GM23338 (cell line): Measurements from ENCODE around the gene LRRC8B. TPM values are rescaled to one million over a fixed set of nuclear protein-coding genes. Genes with fewer than 3 reads are reported as not detected.

Experiments used
- ATAC-seq: fragments of 200-7000 bp; cut with Tn5 transposase; 3 replicates; pipeline ENCODE4 v1.9.1; 2020
- DNase-seq: peaks from one replicate; pipeline ENCODE4 v3.0.0-alpha.2; 2015; ENCODE audit warnings: low spot score
- H2AFZ ChIP-seq: fragments of 200-600 bp; sonication (generic); 2 replicates; pipeline ENCODE4 v1.8.0; 2016; ENCODE audit warnings: antibody characterized with exemption, mild to moderate bottlenecking, moderate library complexity
- H3F3A ChIP-seq: fragments of 200-600 bp; sonication (generic); replicated peaks from 2 replicates; pipeline ENCODE4 v1.8.0; 2017; ENCODE audit warnings: antibody characterized with exemption, mixed run types, low read depth
- H3K27ac ChIP-seq: fragments of 200-600 bp; sonication (generic); 2 replicates; pipeline ENCODE4 v1.6.1; 2016; ENCODE audit warnings: low read depth
- H3K27me3 ChIP-seq: fragments of 200-600 bp; sonication (generic); 2 replicates; pipeline ENCODE4 v1.8.0; 2016; ENCODE audit warnings: mild to moderate bottlenecking, mixed run types, moderate library complexity; ENCODE audit not compliant: insufficient read depth
- H3K36me3 ChIP-seq: fragments of 200-600 bp; sonication (generic); 2 replicates; pipeline ENCODE4 v1.8.0; 2016; ENCODE audit warnings: mild to moderate bottlenecking; ENCODE audit not compliant: insufficient read depth
- H3K4me1 ChIP-seq: fragments of 200-600 bp; sonication (generic); 2 replicates; pipeline ENCODE4 v1.8.0; 2016; ENCODE audit warnings: mild to moderate bottlenecking, moderate library complexity; ENCODE audit not compliant: insufficient read depth
- H3K4me2 ChIP-seq: fragments of 200-600 bp; sonication (generic); 2 replicates; pipeline ENCODE4 v1.7.1; 2017; ENCODE audit warnings: mixed run types
- H3K4me3 ChIP-seq: fragments of 200-600 bp; sonication (generic); 2 replicates; pipeline ENCODE4 v1.6.1; 2016; ENCODE audit warnings: mixed run types
- H3K79me2 ChIP-seq: fragments of 200-600 bp; sonication (generic); replicated peaks from 2 replicates; pipeline ENCODE4 v1.8.0; 2017; ENCODE audit warnings: mild to moderate bottlenecking; ENCODE audit not compliant: insufficient read depth
- H3K9me2 ChIP-seq: fragments of 200-600 bp; sonication (generic); 2 replicates; pipeline ENCODE4 v1.8.0; 2017; ENCODE audit not compliant: insufficient read depth
- H4K20me1 ChIP-seq: fragments of 200-600 bp; sonication (generic); replicated peaks from 2 replicates; pipeline ENCODE4 v1.8.0; 2017; ENCODE audit warnings: mild to moderate bottlenecking; ENCODE audit not compliant: insufficient read depth
- H3K27ac Mint-ChIP-seq: 2 replicates; pipeline ENCODE4 v1.8.0; 2020; ENCODE audit warnings: inconsistent platforms, mild to moderate bottlenecking, moderate library complexity, mixed read lengths
- H3K27me3 Mint-ChIP-seq: 3 replicates; pipeline ENCODE4 v1.8.0; 2022; ENCODE audit warnings: low read depth, mild to moderate bottlenecking, moderate library complexity, mixed read lengths, inconsistent platforms; ENCODE audit not compliant: insufficient read depth, poor library complexity
- H3K36me3 Mint-ChIP-seq: 3 replicates; pipeline ENCODE4 v1.8.0; 2021; ENCODE audit warnings: low read depth, mild to moderate bottlenecking, inconsistent platforms, moderate library complexity, mixed read lengths
- H3K4me1 Mint-ChIP-seq: 3 replicates; pipeline ENCODE4 v1.8.0; 2020; ENCODE audit warnings: mild to moderate bottlenecking, inconsistent platforms, mixed read lengths
- H3K4me3 Mint-ChIP-seq: 3 replicates; pipeline ENCODE4 v1.8.0; 2021; ENCODE audit warnings: moderate library complexity, mild to moderate bottlenecking, inconsistent platforms, mixed read lengths
- H3K9me3 Mint-ChIP-seq: 3 replicates; pipeline ENCODE4 v1.8.0; 2020; ENCODE audit warnings: moderate library complexity, mild to moderate bottlenecking, inconsistent platforms, mixed read lengths
- CREB1 ChIP-seq: fragments of 250-450 bp; sonication (Bioruptor Pico); IDR thresholded peaks from 2 replicates; pipeline ENCODE4 v1.5.0; 2020; ENCODE audit warnings: low read depth, mild to moderate bottlenecking, moderate library complexity
- EZH2 ChIP-seq: fragments of 200-600 bp; sonication (generic); IDR thresholded peaks from one replicate; pipeline ENCODE4 v1.8.0; 2017; ENCODE audit warnings: antibody characterized with exemption, mild to moderate bottlenecking, low read depth; ENCODE audit not compliant: unreplicated experiment
- EZH2phosphoT487 ChIP-seq: fragments of 200-600 bp; sonication (generic); IDR thresholded peaks from one replicate; pipeline ENCODE4 v1.8.1; 2018; ENCODE audit warnings: antibody characterized with exemption; ENCODE audit not compliant: unreplicated experiment
- JUNB ChIP-seq: IDR thresholded peaks from one replicate; pipeline ENCODE4 v1.6.1; 2016; ENCODE audit warnings: antibody characterized with exemption; ENCODE audit not compliant: unreplicated experiment
- ZNF331 ChIP-seq: fragments of 250-450 bp; sonication (Bioruptor Pico); IDR thresholded peaks from 2 replicates; pipeline ENCODE4 v1.5.0; 2020; ENCODE audit warnings: low read depth, mild to moderate bottlenecking, moderate library complexity
- polyA plus RNA-seq: library from polyadenylated mRNA; unstranded; fragments of >200 nt; fragmentation: Nextera tagmentation; extraction: Ambion mirVana; gene quantifications from 2 replicates; pipeline ENCODE4 v1.2.1, GENCODE V29; 2016
- total RNA-seq: library from RNA; depleted of rRNA; stranded (reverse); fragments of >200 nt; shearing (Covaris generic); gene quantifications from 2 replicates; pipeline ENCODE4 v1.2.3, GENCODE V29; 2014
- TF ChIP-seq, protein P1 (sequence below): IDR thresholded peaks from 2 replicates; pipeline ENCODE4 v1.6.1; 2016; ENCODE audit warnings: antibody characterized with exemption
- TF ChIP-seq, protein P2 (sequence below), 2 experiments: fragments of 200-600 bp in 1 of 2; sonication (generic) in 1 of 2; conservative IDR thresholded peaks; 2 replicates each; pipeline versions ENCODE4 v1.5.1 to v1.6.1; 2016 to 2017; ENCODE audit warnings: antibody characterized with exemption in 2 of 2, low read depth in 2 of 2, mild to moderate bottlenecking in 2 of 2, moderate library complexity in 1 of 2
- TF ChIP-seq, protein P3 (sequence below): fragments of 250-450 bp; sonication (Bioruptor Pico); IDR thresholded peaks from 2 replicates; pipeline ENCODE4 v1.5.0; 2020; ENCODE audit warnings: mild to moderate bottlenecking, moderate library complexity
- TF ChIP-seq, protein P4 (sequence below): IDR thresholded peaks from one replicate; pipeline ENCODE4 v1.6.1; 2018; ENCODE audit warnings: antibody characterized with exemption; ENCODE audit not compliant: unreplicated experiment

The LRRC8B gene
- total and polyA plus RNA-seq, 2 experiments from 2014 or later = 9.0 to 26.5 TPM

DNA sequence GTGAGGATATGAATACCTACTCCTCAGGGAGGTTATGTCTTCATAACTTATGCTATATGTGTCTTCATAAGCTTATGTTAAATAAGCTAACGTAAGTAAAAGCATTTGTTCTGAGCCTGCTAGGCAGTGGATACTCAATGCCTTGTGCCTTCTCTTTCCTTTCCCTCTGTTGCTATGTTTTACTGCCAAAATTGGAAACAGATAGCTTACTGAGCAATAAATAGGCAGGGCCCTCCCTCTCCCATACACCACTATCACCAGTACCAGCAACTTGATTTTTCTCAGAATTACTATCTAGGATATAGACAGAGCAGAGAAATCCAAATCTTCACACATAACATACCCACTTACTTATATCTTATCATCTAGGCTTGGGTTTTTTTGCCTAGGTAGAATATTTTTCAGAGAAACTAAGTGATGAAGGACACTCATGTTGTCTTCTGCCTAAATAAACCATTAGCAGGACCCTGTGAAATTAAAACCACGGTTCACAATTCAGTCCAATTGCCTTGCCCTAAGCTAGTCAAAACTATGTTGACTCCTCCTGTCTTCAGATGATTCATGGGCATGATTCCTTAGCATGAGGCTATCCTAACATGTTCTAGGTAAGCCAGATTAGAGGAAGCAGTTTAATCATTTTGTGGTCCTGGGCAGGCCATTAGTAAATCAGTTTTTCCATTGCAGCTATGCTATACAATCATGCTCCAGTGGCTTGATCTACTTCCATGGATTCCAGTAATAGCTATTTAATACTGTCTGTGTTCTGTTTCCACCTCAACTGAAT lies 92.4 kb downstream of the LRRC8B start:
- Histone ChIP-seq H3K9me2 (0 out of 2 replicates have a peak, but pooled peaks cover 3% of the 10 kb centered on the region), H2AFZ (no peak overlapping the region)
- no peak for ATAC-seq

More for the DNA sequence above, 92.4 kb downstream of the LRRC8B start:
- Mint-ChIP-seq H3K9me3 (peaks cover 11% of the 10 kb centered on the region), H3K27ac (no peak overlapping the region), H3K36me3 (peaks cover 15% of the 10 kb centered on the region; the same call in 2 of the 3 replicates), H3K4me3 (no peak overlapping the region), H3K4me1 (peaks cover 4% of the 10 kb centered on the region; the same call in 2 of the 3 replicates), H3K27me3 (no peaks in the 10 kb centered on the region)
- H3K4me3 ChIP-seq = no peak overlapping the region
- H3F3A ChIP-seq = no peaks in the 10 kb centered on the region
- DNase-seq = no peak
- no peaks in the 10 kb centered on the region for H3K36me3 ChIP-seq
- H3K4me2 ChIP-seq = no peak overlapping the region
- peaks cover 5% of the 10 kb centered on the region; the same call in 1 of the 2 replicates for H3K4me1 ChIP-seq
- H3K27me3 ChIP-seq = no peaks in the 10 kb centered on the region
- H3K79me2 ChIP-seq = no peaks in the 10 kb centered on the region
- TF ChIP-seq, protein P1, sequence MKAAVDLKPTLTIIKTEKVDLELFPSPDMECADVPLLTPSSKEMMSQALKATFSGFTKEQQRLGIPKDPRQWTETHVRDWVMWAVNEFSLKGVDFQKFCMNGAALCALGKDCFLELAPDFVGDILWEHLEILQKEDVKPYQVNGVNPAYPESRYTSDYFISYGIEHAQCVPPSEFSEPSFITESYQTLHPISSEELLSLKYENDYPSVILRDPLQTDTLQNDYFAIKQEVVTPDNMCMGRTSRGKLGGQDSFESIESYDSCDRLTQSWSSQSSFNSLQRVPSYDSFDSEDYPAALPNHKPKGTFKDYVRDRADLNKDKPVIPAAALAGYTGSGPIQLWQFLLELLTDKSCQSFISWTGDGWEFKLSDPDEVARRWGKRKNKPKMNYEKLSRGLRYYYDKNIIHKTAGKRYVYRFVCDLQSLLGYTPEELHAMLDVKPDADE = no peak
- TF ChIP-seq EZH2 = no peak
- TF ChIP-seq ZNF331 (CRISPR knock-in tag) = no peak
- TF ChIP-seq, protein P2, sequence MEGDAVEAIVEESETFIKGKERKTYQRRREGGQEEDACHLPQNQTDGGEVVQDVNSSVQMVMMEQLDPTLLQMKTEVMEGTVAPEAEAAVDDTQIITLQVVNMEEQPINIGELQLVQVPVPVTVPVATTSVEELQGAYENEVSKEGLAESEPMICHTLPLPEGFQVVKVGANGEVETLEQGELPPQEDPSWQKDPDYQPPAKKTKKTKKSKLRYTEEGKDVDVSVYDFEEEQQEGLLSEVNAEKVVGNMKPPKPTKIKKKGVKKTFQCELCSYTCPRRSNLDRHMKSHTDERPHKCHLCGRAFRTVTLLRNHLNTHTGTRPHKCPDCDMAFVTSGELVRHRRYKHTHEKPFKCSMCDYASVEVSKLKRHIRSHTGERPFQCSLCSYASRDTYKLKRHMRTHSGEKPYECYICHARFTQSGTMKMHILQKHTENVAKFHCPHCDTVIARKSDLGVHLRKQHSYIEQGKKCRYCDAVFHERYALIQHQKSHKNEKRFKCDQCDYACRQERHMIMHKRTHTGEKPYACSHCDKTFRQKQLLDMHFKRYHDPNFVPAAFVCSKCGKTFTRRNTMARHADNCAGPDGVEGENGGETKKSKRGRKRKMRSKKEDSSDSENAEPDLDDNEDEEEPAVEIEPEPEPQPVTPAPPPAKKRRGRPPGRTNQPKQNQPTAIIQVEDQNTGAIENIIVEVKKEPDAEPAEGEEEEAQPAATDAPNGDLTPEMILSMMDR (conservative IDR thresholded peaks at IDR 0.05; ENCODE audit: low read depth in 2 of 2) = no peak
- TF ChIP-seq, protein P3, sequence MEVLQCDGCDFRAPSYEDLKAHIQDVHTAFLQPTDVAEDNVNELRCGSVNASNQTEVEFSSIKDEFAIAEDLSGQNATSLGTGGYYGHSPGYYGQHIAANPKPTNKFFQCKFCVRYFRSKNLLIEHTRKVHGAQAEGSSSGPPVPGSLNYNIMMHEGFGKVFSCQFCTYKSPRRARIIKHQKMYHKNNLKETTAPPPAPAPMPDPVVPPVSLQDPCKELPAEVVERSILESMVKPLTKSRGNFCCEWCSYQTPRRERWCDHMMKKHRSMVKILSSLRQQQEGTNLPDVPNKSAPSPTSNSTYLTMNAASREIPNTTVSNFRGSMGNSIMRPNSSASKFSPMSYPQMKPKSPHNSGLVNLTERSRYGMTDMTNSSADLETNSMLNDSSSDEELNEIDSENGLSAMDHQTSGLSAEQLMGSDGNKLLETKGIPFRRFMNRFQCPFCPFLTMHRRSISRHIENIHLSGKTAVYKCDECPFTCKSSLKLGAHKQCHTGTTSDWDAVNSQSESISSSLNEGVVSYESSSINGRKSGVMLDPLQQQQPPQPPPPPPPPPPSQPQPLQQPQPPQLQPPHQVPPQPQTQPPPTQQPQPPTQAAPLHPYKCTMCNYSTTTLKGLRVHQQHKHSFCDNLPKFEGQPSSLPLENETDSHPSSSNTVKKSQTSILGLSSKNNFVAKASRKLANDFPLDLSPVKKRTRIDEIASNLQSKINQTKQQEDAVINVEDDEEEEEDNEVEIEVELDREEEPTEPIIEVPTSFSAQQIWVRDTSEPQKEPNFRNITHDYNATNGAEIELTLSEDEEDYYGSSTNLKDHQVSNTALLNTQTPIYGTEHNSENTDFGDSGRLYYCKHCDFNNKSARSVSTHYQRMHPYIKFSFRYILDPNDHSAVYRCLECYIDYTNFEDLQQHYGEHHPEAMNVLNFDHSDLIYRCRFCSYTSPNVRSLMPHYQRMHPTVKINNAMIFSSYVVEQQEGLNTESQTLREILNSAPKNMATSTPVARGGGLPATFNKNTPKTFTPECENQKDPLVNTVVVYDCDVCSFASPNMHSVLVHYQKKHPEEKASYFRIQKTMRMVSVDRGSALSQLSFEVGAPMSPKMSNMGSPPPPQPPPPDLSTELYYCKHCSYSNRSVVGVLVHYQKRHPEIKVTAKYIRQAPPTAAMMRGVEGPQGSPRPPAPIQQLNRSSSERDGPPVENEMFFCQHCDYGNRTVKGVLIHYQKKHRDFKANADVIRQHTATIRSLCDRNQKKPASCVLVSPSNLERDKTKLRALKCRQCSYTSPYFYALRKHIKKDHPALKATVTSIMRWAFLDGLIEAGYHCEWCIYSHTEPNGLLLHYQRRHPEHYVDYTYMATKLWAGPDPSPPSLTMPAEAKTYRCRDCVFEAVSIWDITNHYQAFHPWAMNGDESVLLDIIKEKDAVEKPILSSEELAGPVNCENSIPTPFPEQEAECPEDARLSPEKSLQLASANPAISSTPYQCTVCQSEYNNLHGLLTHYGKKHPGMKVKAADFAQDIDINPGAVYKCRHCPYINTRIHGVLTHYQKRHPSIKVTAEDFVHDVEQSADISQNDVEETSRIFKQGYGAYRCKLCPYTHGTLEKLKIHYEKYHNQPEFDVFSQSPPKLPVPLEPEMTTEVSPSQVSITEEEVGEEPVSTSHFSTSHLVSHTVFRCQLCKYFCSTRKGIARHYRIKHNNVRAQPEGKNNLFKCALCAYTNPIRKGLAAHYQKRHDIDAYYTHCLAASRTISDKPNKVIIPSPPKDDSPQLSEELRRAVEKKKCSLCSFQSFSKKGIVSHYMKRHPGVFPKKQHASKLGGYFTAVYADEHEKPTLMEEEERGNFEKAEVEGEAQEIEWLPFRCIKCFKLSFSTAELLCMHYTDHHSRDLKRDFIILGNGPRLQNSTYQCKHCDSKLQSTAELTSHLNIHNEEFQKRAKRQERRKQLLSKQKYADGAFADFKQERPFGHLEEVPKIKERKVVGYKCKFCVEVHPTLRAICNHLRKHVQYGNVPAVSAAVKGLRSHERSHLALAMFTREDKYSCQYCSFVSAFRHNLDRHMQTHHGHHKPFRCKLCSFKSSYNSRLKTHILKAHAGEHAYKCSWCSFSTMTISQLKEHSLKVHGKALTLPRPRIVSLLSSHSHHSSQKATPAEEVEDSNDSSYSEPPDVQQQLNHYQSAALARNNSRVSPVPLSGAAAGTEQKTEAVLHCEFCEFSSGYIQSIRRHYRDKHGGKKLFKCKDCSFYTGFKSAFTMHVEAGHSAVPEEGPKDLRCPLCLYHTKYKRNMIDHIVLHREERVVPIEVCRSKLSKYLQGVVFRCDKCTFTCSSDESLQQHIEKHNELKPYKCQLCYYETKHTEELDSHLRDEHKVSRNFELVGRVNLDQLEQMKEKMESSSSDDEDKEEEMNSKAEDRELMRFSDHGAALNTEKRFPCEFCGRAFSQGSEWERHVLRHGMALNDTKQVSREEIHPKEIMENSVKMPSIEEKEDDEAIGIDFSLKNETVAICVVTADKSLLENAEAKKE = no peak
- TF ChIP-seq JUNB = no peak
- no peak for TF ChIP-seq EZH2phosphoT487
- TF ChIP-seq CREB1 (CRISPR knock-in tag) = no peak
- TF ChIP-seq, protein P4, sequence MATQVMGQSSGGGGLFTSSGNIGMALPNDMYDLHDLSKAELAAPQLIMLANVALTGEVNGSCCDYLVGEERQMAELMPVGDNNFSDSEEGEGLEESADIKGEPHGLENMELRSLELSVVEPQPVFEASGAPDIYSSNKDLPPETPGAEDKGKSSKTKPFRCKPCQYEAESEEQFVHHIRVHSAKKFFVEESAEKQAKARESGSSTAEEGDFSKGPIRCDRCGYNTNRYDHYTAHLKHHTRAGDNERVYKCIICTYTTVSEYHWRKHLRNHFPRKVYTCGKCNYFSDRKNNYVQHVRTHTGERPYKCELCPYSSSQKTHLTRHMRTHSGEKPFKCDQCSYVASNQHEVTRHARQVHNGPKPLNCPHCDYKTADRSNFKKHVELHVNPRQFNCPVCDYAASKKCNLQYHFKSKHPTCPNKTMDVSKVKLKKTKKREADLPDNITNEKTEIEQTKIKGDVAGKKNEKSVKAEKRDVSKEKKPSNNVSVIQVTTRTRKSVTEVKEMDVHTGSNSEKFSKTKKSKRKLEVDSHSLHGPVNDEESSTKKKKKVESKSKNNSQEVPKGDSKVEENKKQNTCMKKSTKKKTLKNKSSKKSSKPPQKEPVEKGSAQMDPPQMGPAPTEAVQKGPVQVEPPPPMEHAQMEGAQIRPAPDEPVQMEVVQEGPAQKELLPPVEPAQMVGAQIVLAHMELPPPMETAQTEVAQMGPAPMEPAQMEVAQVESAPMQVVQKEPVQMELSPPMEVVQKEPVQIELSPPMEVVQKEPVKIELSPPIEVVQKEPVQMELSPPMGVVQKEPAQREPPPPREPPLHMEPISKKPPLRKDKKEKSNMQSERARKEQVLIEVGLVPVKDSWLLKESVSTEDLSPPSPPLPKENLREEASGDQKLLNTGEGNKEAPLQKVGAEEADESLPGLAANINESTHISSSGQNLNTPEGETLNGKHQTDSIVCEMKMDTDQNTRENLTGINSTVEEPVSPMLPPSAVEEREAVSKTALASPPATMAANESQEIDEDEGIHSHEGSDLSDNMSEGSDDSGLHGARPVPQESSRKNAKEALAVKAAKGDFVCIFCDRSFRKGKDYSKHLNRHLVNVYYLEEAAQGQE = no peak
- H4K20me1 ChIP-seq = no peaks in the 10 kb centered on the region
- H3K27ac ChIP-seq = no peak overlapping the region
